Gastroesophageal sphincter (tissue), 4 donors: Measurements from ENCODE around the gene ZNF292. TPM values are rescaled to one million over a fixed set of nuclear protein-coding genes. Genes with fewer than 3 reads are reported as not detected.

Source experiments
- ATAC-seq: fragments of 150-250 bp; one replicate; pipeline ENCODE4 v1.9.1; 2016; ENCODE audit warnings: mild to moderate bottlenecking, moderate library complexity
- H3K27ac ChIP-seq, 4 donors: fragments of 200-600 bp; sonication (generic) in 3 of 4; 1 replicate in 3 of 4; 2 replicates in 1 of 4; pipeline ENCODE4 v1.5.1; 2016 to 2019
- H3K27me3 ChIP-seq: fragments of 200-600 bp; sonication (generic); one replicate; pipeline ENCODE4 v1.5.1; 2019
- H3K36me3 ChIP-seq, 2 donors: fragments of 200-600 bp; sonication (generic); one replicate each; pipeline ENCODE4 v1.5.1; 2019; ENCODE audit warnings: control low read depth in 1 of 2
- H3K4me1 ChIP-seq, 3 donors: fragments of 200-600 bp; sonication (generic); 1 replicate in 2 of 3; 2 replicates in 1 of 3; pipeline ENCODE4 v1.5.1; 2016 to 2019; ENCODE audit warnings: control low read depth in 2 of 3
- H3K4me3 ChIP-seq, 2 donors: fragments of 200-600 bp; sonication (generic); one replicate each; pipeline ENCODE4 v1.5.1; 2019; ENCODE audit warnings: mild to moderate bottlenecking in 1 of 2, moderate library complexity in 1 of 2
- H3K9me3 ChIP-seq, 3 donors: fragments of 200-600 bp; sonication (generic); one replicate each; pipeline ENCODE4 v1.5.1; 2017 to 2019; ENCODE audit warnings: control low read depth in 2 of 3
- EP300 ChIP-seq: sonication (generic); formaldehyde crosslinking; IDR thresholded peaks from one replicate; pipeline ENCODE4 v1.6.1; 2017; ENCODE audit warnings: antibody characterized with exemption, mild to moderate bottlenecking
- POLR2A ChIP-seq, 2 donors: fragments of 450-650 bp; IDR thresholded peaks; one replicate each; pipeline ENCODE4 v1.6.1; 2017; ENCODE audit warnings: antibody characterized with exemption in 2 of 2, mild to moderate bottlenecking in 2 of 2, moderate library complexity in 1 of 2
- POLR2AphosphoS5 ChIP-seq: sonication (generic); formaldehyde crosslinking; IDR thresholded peaks from one replicate; pipeline ENCODE4 v1.6.1; 2017; ENCODE audit warnings: antibody characterized with exemption
- WGBS, 2 donors: methylation state at CpG; one replicate each; pipeline ENCODE4 v1.1.5; 2018; ENCODE audit warnings: low coverage in 1 of 2; 5-methylcytosine and 5-hydroxymethylcytosine counted together
- total RNA-seq, 4 donors: library from RNA; depleted of rRNA; stranded (reverse); fragments of >200 nt; gene quantifications; one replicate each; pipeline ENCODE4 v1.1.0, GENCODE V29; 2016
- TF ChIP-seq, protein P1 (sequence below), 4 experiments: fragments of 200-600 bp in 2 of 4; fragments of 450-650 bp in 2 of 4; sonication (generic) in 1 of 4; IDR thresholded peaks; one replicate each; pipeline ENCODE4 v1.5.1; 2017 to 2019; ENCODE audit warnings: antibody characterized with exemption in 4 of 4, mild to moderate bottlenecking in 2 of 4, moderate library complexity in 2 of 4

Gene ZNF292
- total RNA-seq, 4 donors from 2014 or later, result 23.9 to 82.3 (median 54.5) TPM

DNA sequence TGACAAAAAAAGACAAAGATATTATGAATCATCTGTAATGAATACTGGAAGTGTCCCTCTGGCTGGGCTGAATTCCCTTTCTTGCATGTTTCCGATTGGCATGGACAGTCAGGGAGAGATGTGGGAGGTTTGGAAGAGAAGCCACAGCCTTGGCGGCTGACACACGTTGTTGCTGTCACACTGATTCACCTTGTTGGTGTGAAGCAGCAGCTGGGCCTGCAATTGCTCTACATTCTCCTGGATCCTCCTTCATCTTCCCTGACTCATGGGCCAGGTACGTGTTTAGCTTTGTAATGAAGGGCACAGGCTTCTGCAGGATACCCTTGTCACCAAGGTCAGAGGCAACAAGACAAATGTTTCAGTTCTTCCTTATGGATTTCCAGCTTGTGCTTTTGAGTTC, 153.6 kb downstream of the ZNF292 start:
- H3K4me3 ChIP-seq, result no peak overlapping the region
- no peak for ATAC-seq
- no peaks in the 10 kb centered on the region for H3K36me3 ChIP-seq
- H3K27me3 ChIP-seq, result no peaks in the 10 kb centered on the region
- H3K9me3 ChIP-seq, result peaks cover 0 to 13% (median 0%) of the 10 kb centered on the region in 3 donors
- TF ChIP-seq EP300, result no peak
- no peak for TF ChIP-seq POLR2A (IDR thresholded peaks at IDR 0.05)
- TF ChIP-seq, protein P1, sequence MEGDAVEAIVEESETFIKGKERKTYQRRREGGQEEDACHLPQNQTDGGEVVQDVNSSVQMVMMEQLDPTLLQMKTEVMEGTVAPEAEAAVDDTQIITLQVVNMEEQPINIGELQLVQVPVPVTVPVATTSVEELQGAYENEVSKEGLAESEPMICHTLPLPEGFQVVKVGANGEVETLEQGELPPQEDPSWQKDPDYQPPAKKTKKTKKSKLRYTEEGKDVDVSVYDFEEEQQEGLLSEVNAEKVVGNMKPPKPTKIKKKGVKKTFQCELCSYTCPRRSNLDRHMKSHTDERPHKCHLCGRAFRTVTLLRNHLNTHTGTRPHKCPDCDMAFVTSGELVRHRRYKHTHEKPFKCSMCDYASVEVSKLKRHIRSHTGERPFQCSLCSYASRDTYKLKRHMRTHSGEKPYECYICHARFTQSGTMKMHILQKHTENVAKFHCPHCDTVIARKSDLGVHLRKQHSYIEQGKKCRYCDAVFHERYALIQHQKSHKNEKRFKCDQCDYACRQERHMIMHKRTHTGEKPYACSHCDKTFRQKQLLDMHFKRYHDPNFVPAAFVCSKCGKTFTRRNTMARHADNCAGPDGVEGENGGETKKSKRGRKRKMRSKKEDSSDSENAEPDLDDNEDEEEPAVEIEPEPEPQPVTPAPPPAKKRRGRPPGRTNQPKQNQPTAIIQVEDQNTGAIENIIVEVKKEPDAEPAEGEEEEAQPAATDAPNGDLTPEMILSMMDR (IDR thresholded peaks at IDR 0.05), result no peak
- TF ChIP-seq POLR2AphosphoS5, result no peak
- 50% methylated on average over 4 of the region's 4 CpGs; no CpG with 5 or more reads in 1 of the 2 donors for WGBS, 2 donors
- H3K27ac ChIP-seq, result no peak overlapping the region
- no peaks in the 10 kb centered on the region for H3K4me1 ChIP-seq

DNA sequence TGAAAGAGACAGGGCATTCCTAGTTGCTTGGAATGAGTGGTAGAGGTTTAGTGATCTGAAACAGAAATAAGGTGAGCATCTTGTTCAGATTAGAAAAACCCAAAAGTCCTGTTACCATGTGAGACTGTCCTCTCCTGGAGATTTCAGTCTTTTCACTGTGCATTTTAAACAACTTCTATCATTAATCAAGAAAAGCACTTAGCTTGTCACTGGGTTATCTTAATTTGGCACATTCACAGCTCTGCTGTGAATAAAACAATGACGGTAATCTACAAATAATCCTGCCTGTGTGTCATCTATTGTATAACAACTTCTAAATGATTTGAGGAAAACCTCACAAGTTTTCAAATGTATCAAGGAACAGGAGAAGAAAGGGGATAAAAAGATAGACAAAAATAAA, 157.5 kb downstream of the ZNF292 start:
- WGBS, 2 donors, result 23 to 40% methylated on average over 1 of the region's 1 CpG
- Histone ChIP-seq H3K9me3 (no peaks in the 10 kb centered on the region), H3K36me3 (no peaks in the 10 kb centered on the region), H3K27me3 (peaks cover 31% of the 10 kb centered on the region), H3K27ac (no peak overlapping the region), H3K4me3 (no peak overlapping the region), H3K4me1 (no peaks in the 10 kb centered on the region)
- TF ChIP-seq EP300 (no peak), POLR2A (IDR thresholded peaks at IDR 0.05) (no peak), POLR2AphosphoS5 (no peak)
- TF ChIP-seq, protein P1 (IDR thresholded peaks at IDR 0.05), result no peak
- no peak for ATAC-seq

Other genes starting within 250 kb of the ZNF292 start
- under 1 TPM in 3 of 4 donors, not detected in 1; 0.17 to 0.93 (median 0.81) TPM for gene HTR1E, start 218.0 kb upstream of the ZNF292 start, total RNA-seq
- not detected for gene CGA, start 60.5 kb upstream of the ZNF292 start, total RNA-seq
- 10 to 100 TPM in 1 of 4 donors, 1 to 10 TPM in 3; 5.2 to 13.4 (median 8.1) TPM for gene SMIM8, start 167.0 kb downstream of the ZNF292 start, total RNA-seq
- gene GJB7, start 173.7 kb downstream of the ZNF292 start, total RNA-seq, result not detected
- gene C6orf163, start 189.2 kb downstream of the ZNF292 start, total RNA-seq, result 1 to 10 TPM in 2 of 4 donors, under 1 TPM in 1, not detected in 1; 0.81 to 5.0 (median 1.6) TPM